Measurements from ENCODE around the gene KRTAP1-4. TPM values are rescaled to one million over a fixed set of nuclear protein-coding genes. Genes with fewer than 3 reads are reported as not detected.

The KRTAP1-4 gene, protein sequence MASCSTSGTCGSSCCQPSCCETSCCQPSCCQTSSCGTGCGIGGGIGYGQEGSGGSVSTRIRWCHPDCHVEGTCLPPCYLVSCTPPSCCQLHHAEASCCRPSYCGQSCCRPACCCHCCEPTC
- not detected for total RNA-seq

- H3K36me3 ChIP-seq = no peaks in the 10 kb centered on the region
- TF ChIP-seq, protein P1, sequence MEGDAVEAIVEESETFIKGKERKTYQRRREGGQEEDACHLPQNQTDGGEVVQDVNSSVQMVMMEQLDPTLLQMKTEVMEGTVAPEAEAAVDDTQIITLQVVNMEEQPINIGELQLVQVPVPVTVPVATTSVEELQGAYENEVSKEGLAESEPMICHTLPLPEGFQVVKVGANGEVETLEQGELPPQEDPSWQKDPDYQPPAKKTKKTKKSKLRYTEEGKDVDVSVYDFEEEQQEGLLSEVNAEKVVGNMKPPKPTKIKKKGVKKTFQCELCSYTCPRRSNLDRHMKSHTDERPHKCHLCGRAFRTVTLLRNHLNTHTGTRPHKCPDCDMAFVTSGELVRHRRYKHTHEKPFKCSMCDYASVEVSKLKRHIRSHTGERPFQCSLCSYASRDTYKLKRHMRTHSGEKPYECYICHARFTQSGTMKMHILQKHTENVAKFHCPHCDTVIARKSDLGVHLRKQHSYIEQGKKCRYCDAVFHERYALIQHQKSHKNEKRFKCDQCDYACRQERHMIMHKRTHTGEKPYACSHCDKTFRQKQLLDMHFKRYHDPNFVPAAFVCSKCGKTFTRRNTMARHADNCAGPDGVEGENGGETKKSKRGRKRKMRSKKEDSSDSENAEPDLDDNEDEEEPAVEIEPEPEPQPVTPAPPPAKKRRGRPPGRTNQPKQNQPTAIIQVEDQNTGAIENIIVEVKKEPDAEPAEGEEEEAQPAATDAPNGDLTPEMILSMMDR (IDR thresholded peaks at IDR 0.05 in 4 of 5, conservative IDR thresholded peaks at IDR 0.05 in 1 of 5) = no peak
- no peak for TF ChIP-seq POLR2A (IDR thresholded peaks at IDR 0.05)
- no peaks in the 10 kb centered on the region for H3K9me3 ChIP-seq
- ATAC-seq (no peak), DNase-seq (no peak)
- no peak within 1 kb of the TSS for H3K27ac ChIP-seq
- intact Hi-C loops (cut with DNase I; ENCODE audit: low total_unique reads) = no loop called here
- H3K4me3 ChIP-seq = no peak within 1 kb of the TSS
- in situ Hi-C loops (cut with MboI; ENCODE audit: low sequenced_read_pairs in 4 of 4) = no loop called here
- H3K27me3 ChIP-seq = peaks cover 15 to 30% (median 15%) of the 10 kb centered on the region in 3 donors
- H3K4me1 ChIP-seq = no peaks in the 10 kb centered on the region
Measured at GRCh38 chr17:41029633-41030245, at the start of gene KRTAP1-4. KRTAP1-4 (minus strand) TSS chr17:41030195; CDS start chr17:41030078, 117 bp downstream.

DNA sequence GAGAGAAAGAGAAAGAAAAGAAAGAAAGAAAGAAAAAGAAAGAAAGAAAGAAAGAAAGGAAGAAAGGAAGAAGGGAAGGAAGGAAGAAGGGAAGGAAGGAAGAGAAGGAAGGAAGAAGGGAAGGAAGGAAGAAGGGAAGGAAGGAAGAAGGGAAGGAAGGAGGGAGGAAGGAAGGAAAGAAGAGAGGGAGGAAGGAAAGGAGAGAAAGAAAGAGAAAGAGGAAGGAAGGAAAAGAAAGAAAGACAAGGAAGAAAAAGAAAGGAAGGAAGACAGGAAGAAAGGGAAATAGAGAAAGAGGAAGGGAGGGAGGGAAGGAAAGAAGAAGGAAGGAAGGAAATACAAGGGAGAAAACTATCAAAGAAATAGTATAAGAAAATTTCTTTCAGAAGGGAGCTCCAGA, 46.8 kb upstream of the KRTAP1-4 start:
- H3K9me3 ChIP-seq = no peaks in the 10 kb centered on the region
- no peaks in the 10 kb centered on the region for H3K4me1 ChIP-seq
- intact Hi-C loops (cut with DNase I; ENCODE audit: low total_unique reads) (no loop called here), in situ Hi-C loops (cut with MboI; ENCODE audit: low sequenced_read_pairs in 4 of 4) (loop anchor here in 1 of 4 donors (25.0 kb wide), 1 partner anchor 111 kb away; the partner anchor contains the start of genes KRTAP4-1, KRTAP4-2 and KRTAP9-1)
- no peaks in the 10 kb centered on the region for H3K36me3 ChIP-seq
- peaks cover 0 to 6% (median 0%) of the 10 kb centered on the region in 3 donors for H3K27me3 ChIP-seq
- ATAC-seq (no peak), DNase-seq (no peak)
- no peak for TF ChIP-seq POLR2A (IDR thresholded peaks at IDR 0.05)
- TF ChIP-seq, protein P1 (IDR thresholded peaks at IDR 0.05 in 4 of 5, conservative IDR thresholded peaks at IDR 0.05 in 1 of 5) = no peak
- H3K4me3 ChIP-seq = no peak overlapping the region
- no peak overlapping the region for H3K27ac ChIP-seq

DNA sequence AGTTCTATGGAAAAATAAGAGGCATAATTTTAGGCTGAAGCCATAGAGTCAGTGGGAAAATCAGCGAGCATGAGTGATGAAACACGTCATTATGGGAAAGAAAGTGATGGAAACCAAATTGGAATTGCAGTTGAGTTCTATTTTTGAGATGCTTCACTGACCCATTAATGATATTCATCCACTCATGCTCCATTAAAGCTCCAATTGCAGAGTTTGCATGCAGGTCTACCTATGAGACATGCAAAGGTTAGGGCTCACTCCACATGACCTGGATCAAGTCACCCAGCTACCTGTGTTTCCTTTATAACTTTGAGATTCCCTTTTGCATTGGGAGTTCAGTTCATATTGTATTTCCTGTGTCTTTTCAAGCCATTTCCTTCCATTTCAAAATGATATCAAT, 43.7 kb upstream of the KRTAP1-4 start:
- DNase-seq (no peak), ATAC-seq (no peak)
- no peaks in the 10 kb centered on the region for H3K9me3 ChIP-seq
- no peaks in the 10 kb centered on the region for H3K36me3 ChIP-seq
- no peaks in the 10 kb centered on the region for H3K4me1 ChIP-seq
- TF ChIP-seq, protein P1 (IDR thresholded peaks at IDR 0.05 in 4 of 5, conservative IDR thresholded peaks at IDR 0.05 in 1 of 5) = no peak
- TF ChIP-seq POLR2A (IDR thresholded peaks at IDR 0.05) = no peak
- in situ Hi-C loops (cut with MboI; ENCODE audit: low sequenced_read_pairs in 4 of 4) (loop anchor here in 1 of 4 donors (25.0 kb wide), 1 partner anchor 111 kb away; the partner anchor contains the start of gene KRT39), intact Hi-C loops (cut with DNase I; ENCODE audit: low total_unique reads) (no loop called here)
- H3K27ac ChIP-seq = no peak overlapping the region
- no peak overlapping the region for H3K4me3 ChIP-seq
- H3K27me3 ChIP-seq = peaks cover 0 to 5% (median 0%) of the 10 kb centered on the region in 3 donors

DNA sequence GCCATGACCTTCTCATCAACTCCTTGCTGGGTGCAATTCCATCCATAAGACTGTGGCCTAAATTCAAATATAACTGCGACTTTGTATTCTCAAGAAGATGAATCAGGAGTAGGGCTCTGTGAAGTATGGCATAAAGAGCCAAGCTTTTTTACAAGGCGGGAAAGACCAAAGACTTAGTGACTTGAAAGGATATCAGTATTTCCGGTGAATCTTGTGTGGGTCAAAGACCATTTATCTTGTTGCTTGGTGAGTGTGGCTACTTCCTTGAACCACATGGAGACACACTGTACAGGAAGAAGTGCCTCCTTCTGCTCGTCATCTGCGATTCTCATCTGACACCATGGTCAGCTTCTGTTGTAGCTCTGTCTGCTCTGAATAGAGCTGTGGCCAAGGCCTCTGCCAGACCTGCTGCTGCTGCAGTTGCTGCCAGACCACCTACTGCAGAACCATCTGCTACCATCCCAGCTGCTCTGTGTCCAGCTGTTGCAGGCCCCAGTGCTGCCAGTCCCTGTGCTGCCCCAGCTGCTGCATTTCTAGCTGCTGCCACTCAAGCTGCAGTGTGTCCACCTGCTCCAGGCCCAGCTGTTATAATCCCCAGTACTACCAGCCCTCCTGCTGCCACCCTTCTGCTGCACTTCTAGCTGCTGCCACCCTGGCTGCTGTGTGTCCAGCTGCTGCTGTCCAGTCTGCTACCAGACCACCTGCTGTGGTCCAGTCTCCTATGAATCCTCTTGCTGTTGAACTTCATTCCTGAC, 41.8 kb upstream of the KRTAP1-4 start:
- ATAC-seq (no peak), DNase-seq (no peak)
- Histone ChIP-seq H3K4me3 (no peak overlapping the region), H3K4me1 (no peaks in the 10 kb centered on the region), H3K9me3 (no peaks in the 10 kb centered on the region), H3K27me3 (no peaks in the 10 kb centered on the region), H3K36me3 (no peaks in the 10 kb centered on the region), H3K27ac (no peak overlapping the region)
- intact Hi-C loops (cut with DNase I; ENCODE audit: low total_unique reads) (no loop called here), in situ Hi-C loops (cut with MboI; ENCODE audit: low sequenced_read_pairs in 4 of 4) (loop anchor here in 1 of 4 donors (25.0 kb wide), 1 partner anchor 109 kb away; the partner anchor contains the start of gene KRT39)
- TF ChIP-seq, protein P1 (IDR thresholded peaks at IDR 0.05 in 4 of 5, conservative IDR thresholded peaks at IDR 0.05 in 1 of 5) = no peak
- no peak for TF ChIP-seq POLR2A (IDR thresholded peaks at IDR 0.05)

Measured in gastrocnemius medialis (tissue), 4 donors.